Mesendoderm (in vitro differentiated cells): ENCODE data around the gene YIPF1.

Experiments used
- DNase-seq: peaks from one replicate; pipeline ENCODE4 v3.0.0; 2013
- H2AK5ac ChIP-seq: 2 replicates; pipeline ENCODE4 v1.6.1; 2013; ENCODE audit warnings: low read length, inconsistent platforms
- H2BK120ac ChIP-seq: 2 replicates; pipeline ENCODE4 v1.6.1; 2013; ENCODE audit warnings: low read depth, mild to moderate bottlenecking, low read length, moderate library complexity, mixed read lengths
- H2BK15ac ChIP-seq: replicated peaks from 2 replicates; pipeline ENCODE4 v1.6.1; 2013; ENCODE audit warnings: low read depth, mild to moderate bottlenecking, moderate library complexity
- H2BK5ac ChIP-seq: 2 replicates; pipeline ENCODE4 v1.6.1; 2013; ENCODE audit warnings: low read length, inconsistent platforms
- H3K18ac ChIP-seq: 2 replicates; pipeline ENCODE4 v1.6.1; 2013; ENCODE audit warnings: mild to moderate bottlenecking, low read length, mixed read lengths
- H3K23ac ChIP-seq: one replicate; pipeline ENCODE4 v1.6.1; 2013; ENCODE audit warnings: low read length
- H3K27ac ChIP-seq: 2 replicates; pipeline ENCODE4 v1.5.1; 2013; ENCODE audit warnings: low read depth, mild to moderate bottlenecking, inconsistent platforms, low read length, moderate library complexity
- H3K27me3 ChIP-seq: 2 replicates; pipeline ENCODE4 v1.6.1; 2013; ENCODE audit warnings: low read length, control low read depth, mild to moderate bottlenecking, inconsistent platforms; ENCODE audit not compliant: insufficient read depth, poor library complexity
- H3K36me3 ChIP-seq: 2 replicates; pipeline ENCODE4 v1.6.1; 2013; ENCODE audit warnings: low read length, inconsistent platforms; ENCODE audit not compliant: control insufficient read depth, insufficient read depth
- H3K4ac ChIP-seq: one replicate; pipeline ENCODE4 v1.6.1; 2013; ENCODE audit warnings: low read depth, mild to moderate bottlenecking, low read length, moderate library complexity
- H3K4me1 ChIP-seq: 2 replicates; pipeline ENCODE4 v1.6.1; 2013; ENCODE audit warnings: low read depth, low read length, inconsistent platforms; ENCODE audit not compliant: control insufficient read depth
- H3K4me2 ChIP-seq: 2 replicates; pipeline ENCODE4 v1.6.1; 2013; ENCODE audit warnings: low read length
- H3K4me3 ChIP-seq: 2 replicates; pipeline ENCODE4 v1.5.1; 2013; ENCODE audit warnings: mild to moderate bottlenecking, low read length
- H3K56ac ChIP-seq: one replicate; pipeline ENCODE4 v1.6.1; 2013; ENCODE audit warnings: low read length
- H3K79me1 ChIP-seq: 2 replicates; pipeline ENCODE4 v1.6.1; 2013; ENCODE audit warnings: low read length, inconsistent platforms
- H3K79me2 ChIP-seq: 2 replicates; pipeline ENCODE4 v1.6.1; 2013; ENCODE audit warnings: mild to moderate bottlenecking, low read length; ENCODE audit not compliant: control insufficient read depth, insufficient read depth
- H3K9ac ChIP-seq: 2 replicates; pipeline ENCODE4 v1.6.1; 2013; ENCODE audit warnings: low read length, inconsistent platforms
- H4K5ac ChIP-seq: one replicate; pipeline ENCODE4 v1.6.1; 2013; ENCODE audit warnings: low read length
- H4K8ac ChIP-seq: one replicate; pipeline ENCODE4 v1.6.1; 2013; ENCODE audit warnings: low read depth, mild to moderate bottlenecking, control low read depth, low read length, moderate library complexity
- WGBS: extraction: QIAGEN DNeasy Blood & Tissue Kit; methylation state at CpG from one replicate; pipeline ENCODE4 v1.1.7; 2013; ENCODE audit warnings: low lambda C conversion rate, missing lambda C conversion rate; ENCODE audit not compliant: insufficient coverage; ENCODE audit errors: extremely low coverage; 5-methylcytosine and 5-hydroxymethylcytosine counted together

Gene YIPF1

DNA sequence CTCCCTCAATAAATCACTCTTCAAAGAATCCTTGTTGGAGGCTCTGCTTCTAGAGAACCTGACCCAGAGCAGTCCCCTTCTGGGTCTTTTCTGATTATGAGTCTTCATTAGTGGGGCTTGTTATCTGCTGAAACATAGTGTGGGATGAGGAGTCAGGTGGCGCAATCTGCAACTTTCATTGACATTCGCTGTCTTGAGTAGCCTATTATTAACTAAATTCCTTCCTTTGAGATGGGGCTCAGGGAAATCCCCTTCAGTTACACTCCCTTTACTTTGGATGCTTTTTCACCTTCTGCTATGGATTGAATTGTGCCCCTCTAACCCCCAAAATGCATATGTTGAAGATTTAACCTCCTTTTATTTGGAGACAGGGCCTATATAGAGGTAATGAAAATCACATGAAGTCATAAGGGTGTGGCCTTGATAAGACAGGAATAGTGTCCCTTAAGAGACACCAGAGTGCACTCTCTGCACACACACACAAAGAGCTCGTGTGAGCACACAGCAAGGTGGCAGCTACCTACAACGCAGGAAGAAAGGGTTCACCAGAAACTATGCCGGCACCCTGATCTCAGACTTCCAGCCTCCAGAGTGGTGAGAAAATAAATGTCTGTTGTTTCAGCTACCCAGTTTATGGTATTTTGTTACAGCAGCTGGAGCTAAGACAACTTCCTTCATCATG is 23.9 kb upstream of the YIPF1 start:
- Histone ChIP-seq H2BK15ac (no peak overlapping the region), H2BK120ac (no peak overlapping the region), H3K23ac (no peak overlapping the region), H3K27ac (no peak overlapping the region), H3K4me3 (no peak overlapping the region), H3K4me2 (no peak overlapping the region), H3K18ac (no peak overlapping the region), H2AK5ac (no peak overlapping the region), H3K56ac (no peak overlapping the region), H3K4me1 (no peaks in the 10 kb centered on the region), H4K8ac (no peak overlapping the region), H4K5ac (no peak overlapping the region), H3K36me3 (no peaks in the 10 kb centered on the region), H3K4ac (no peak overlapping the region), H2BK5ac (no peak overlapping the region), H3K9ac (no peak overlapping the region), H3K27me3 (no peaks in the 10 kb centered on the region), H3K79me1 (no peaks in the 10 kb centered on the region), H3K79me2 (no peaks in the 10 kb centered on the region)
- DNase-seq = no peak
- no CpG with 5 or more reads among the region's 5 CpGs for WGBS

- Histone ChIP-seq H3K56ac (no peak overlapping the region), H4K5ac (no peak overlapping the region), H3K9ac (no peak overlapping the region), H3K4ac (no peak overlapping the region), H3K4me2 (no peak overlapping the region), H2AK5ac (no peak overlapping the region), H3K36me3 (no peaks in the 10 kb centered on the region), H3K23ac (no peak overlapping the region), H4K8ac (no peak overlapping the region), H3K79me2 (no peaks in the 10 kb centered on the region), H3K27ac (no peak overlapping the region), H3K79me1 (no peaks in the 10 kb centered on the region), H2BK15ac (no peak overlapping the region), H3K27me3 (no peaks in the 10 kb centered on the region), H2BK5ac (no peak overlapping the region), H3K4me1 (no peaks in the 10 kb centered on the region), H3K4me3 (no peak overlapping the region), H3K18ac (no peak overlapping the region), H2BK120ac (no peak overlapping the region)
- no peak for DNase-seq
- no CpG with 5 or more reads among the region's 4 CpGs for WGBS
Measured at GRCh38 chr1:53911442-53911841, 21.8 kb upstream of the YIPF1 start.

- Histone ChIP-seq H3K36me3 (no peaks in the 10 kb centered on the region), H3K4me1 (no peaks in the 10 kb centered on the region), H2BK5ac (no peak overlapping the region), H3K4ac (no peak overlapping the region), H3K18ac (no peak overlapping the region), H3K79me1 (no peaks in the 10 kb centered on the region), H3K23ac (no peak overlapping the region), H3K4me3 (no peak overlapping the region), H3K79me2 (no peaks in the 10 kb centered on the region), H3K27ac (no peak overlapping the region), H2BK120ac (no peak overlapping the region), H3K56ac (no peak overlapping the region), H4K8ac (no peak overlapping the region), H4K5ac (no peak overlapping the region), H2AK5ac (no peak overlapping the region), H3K27me3 (no peaks in the 10 kb centered on the region), H3K9ac (no peak overlapping the region), H3K4me2 (no peak overlapping the region), H2BK15ac (no peak overlapping the region)
- no CpG with 5 or more reads among the region's 3 CpGs for WGBS
- DNase-seq = no peak
Measured at GRCh38 chr1:53909946-53910345, 20.3 kb upstream of the YIPF1 start.

- H3K36me3 ChIP-seq = no peaks in the 10 kb centered on the region
- H3K4me3 ChIP-seq = no peak overlapping the region
- no peak for DNase-seq
- no peak overlapping the region for H3K18ac ChIP-seq
- no peak overlapping the region for H3K9ac ChIP-seq
- no peak overlapping the region for H2BK15ac ChIP-seq
- no peak overlapping the region for H4K8ac ChIP-seq
- H3K4ac ChIP-seq = no peak overlapping the region
- H3K79me1 ChIP-seq = no peaks in the 10 kb centered on the region
- H3K56ac ChIP-seq = no peak overlapping the region
- H2BK5ac ChIP-seq = no peak overlapping the region
- H2BK120ac ChIP-seq = no peak overlapping the region
- H4K5ac ChIP-seq = no peak overlapping the region
- WGBS = no CpG with 5 or more reads among the region's 4 CpGs
- H3K4me2 ChIP-seq = no peak overlapping the region
- H3K79me2 ChIP-seq = no peaks in the 10 kb centered on the region
- peak overlapping the region; percentile 66 for H3K23ac ChIP-seq
- H2AK5ac ChIP-seq = no peak overlapping the region
- H3K27me3 ChIP-seq = no peaks in the 10 kb centered on the region
- H3K4me1 ChIP-seq = no peaks in the 10 kb centered on the region
- no peak overlapping the region for H3K27ac ChIP-seq
Measured at GRCh38 chr1:53906121-53906520, 16.5 kb upstream of the YIPF1 start.

DNA sequence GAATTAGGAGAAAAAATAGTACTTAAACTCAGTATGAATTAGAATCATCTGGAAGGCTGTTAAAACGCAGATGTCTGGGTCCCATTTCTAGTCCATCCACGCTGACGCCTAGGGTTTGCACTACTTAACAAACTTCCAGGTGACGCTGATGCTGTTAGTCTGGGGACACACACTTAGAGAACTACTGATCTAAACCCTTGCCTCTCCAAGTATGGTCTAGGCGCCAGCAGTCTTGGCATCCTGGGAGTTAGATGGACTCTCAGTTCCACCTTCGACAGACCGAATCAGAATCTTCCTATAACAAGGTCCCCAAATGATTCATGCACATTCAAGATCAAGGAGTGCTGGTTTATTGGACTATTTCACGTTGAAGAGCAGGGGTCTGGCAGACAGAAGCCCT is 15.9 kb upstream of the YIPF1 start:
- Histone ChIP-seq H2BK120ac (no peak overlapping the region), H3K18ac (no peak overlapping the region), H3K56ac (no peak overlapping the region), H3K27ac (no peak overlapping the region), H3K4ac (no peak overlapping the region), H3K23ac (no peak overlapping the region), H4K5ac (no peak overlapping the region), H3K4me3 (no peak overlapping the region), H2BK5ac (no peak overlapping the region), H3K36me3 (no peaks in the 10 kb centered on the region), H3K27me3 (no peaks in the 10 kb centered on the region), H2AK5ac (no peak overlapping the region), H3K9ac (no peak overlapping the region), H3K79me2 (no peaks in the 10 kb centered on the region), H3K4me1 (no peaks in the 10 kb centered on the region), H4K8ac (no peak overlapping the region), H3K4me2 (no peak overlapping the region), H3K79me1 (no peaks in the 10 kb centered on the region), H2BK15ac (no peak overlapping the region)
- DNase-seq = no peak
- no CpG with 5 or more reads among the region's 8 CpGs for WGBS
